ENCODE data around the gene OBSL1.

The OBSL1 gene

GRCh38 chr2:219523031-219523671, 48.2 kb downstream of the OBSL1 start:
- Histone ChIP-seq H3K27ac (ENCODE audit: low read length) (no peak overlapping the region), H3K9me3 (ENCODE audit: insufficient read depth, low read depth, low read length) (no peaks in the 10 kb centered on the region), H3K9ac (ENCODE audit: low read depth, low read length) (peak overlapping the region; percentile 63; the same call in 1 of the 2 replicates), H3K27me3 (ENCODE audit: insufficient read depth, low read length) (peaks cover 53% of the 10 kb centered on the region), H3K4me1 (ENCODE audit: insufficient read depth, low read length) (peaks cover 16% of the 10 kb centered on the region; the same call in 1 of the 2 replicates), H3K36me3 (ENCODE audit: insufficient read depth, low read depth, low read length) (no peaks in the 10 kb centered on the region), H3K4me3 (ENCODE audit: low read length) (peak overlapping the region; percentile 67)

GRCh38 chr2:219522111-219523030, 49.0 kb downstream of the OBSL1 start:
- peak overlapping the region; percentile 67; the same call in 1 of the 2 replicates for H3K4me3 ChIP-seq (ENCODE audit: low read length)
- no peak overlapping the region for H3K27ac ChIP-seq (ENCODE audit: low read length)
- peaks cover 16% of the 10 kb centered on the region; the same call in 1 of the 2 replicates for H3K4me1 ChIP-seq (ENCODE audit: insufficient read depth, low read length)
- H3K9me3 ChIP-seq (ENCODE audit: insufficient read depth, low read depth, low read length), result no peaks in the 10 kb centered on the region
- H3K9ac ChIP-seq (ENCODE audit: low read depth, low read length), result peak overlapping the region; percentile 63; the same call in 1 of the 2 replicates
- no peaks in the 10 kb centered on the region for H3K36me3 ChIP-seq (ENCODE audit: insufficient read depth, low read depth, low read length)
- peaks cover 54% of the 10 kb centered on the region for H3K27me3 ChIP-seq (ENCODE audit: insufficient read depth, low read length)

- Histone ChIP-seq H3K27me3 (ENCODE audit: insufficient read depth, low read length) (peaks cover 56% of the 10 kb centered on the region), H3K4me3 (ENCODE audit: low read length) (peak overlapping the region; percentile 8; the same call in 1 of the 2 replicates), H3K9ac (ENCODE audit: low read depth, low read length) (no peak overlapping the region; the same call in 1 of the 2 replicates), H3K36me3 (ENCODE audit: insufficient read depth, low read depth, low read length) (no peaks in the 10 kb centered on the region), H3K9me3 (ENCODE audit: insufficient read depth, low read depth, low read length) (no peaks in the 10 kb centered on the region), H3K27ac (ENCODE audit: low read length) (no peak overlapping the region), H3K4me1 (ENCODE audit: insufficient read depth, low read length) (peaks cover 16% of the 10 kb centered on the region; the same call in 1 of the 2 replicates)
Observed at GRCh38 chr2:219521066-219521880, 50.1 kb downstream of the OBSL1 start.

GRCh38 chr2:219520079-219520478, 51.3 kb downstream of the OBSL1 start:
- Histone ChIP-seq H3K27ac (ENCODE audit: low read length) (no peak overlapping the region), H3K27me3 (ENCODE audit: insufficient read depth, low read length) (peaks cover 58% of the 10 kb centered on the region), H3K36me3 (ENCODE audit: insufficient read depth, low read depth, low read length) (no peaks in the 10 kb centered on the region), H3K9me3 (ENCODE audit: insufficient read depth, low read depth, low read length) (no peaks in the 10 kb centered on the region), H3K9ac (ENCODE audit: low read depth, low read length) (no peak overlapping the region), H3K4me1 (ENCODE audit: insufficient read depth, low read length) (peaks cover 12% of the 10 kb centered on the region; the same call in 1 of the 2 replicates), H3K4me3 (ENCODE audit: low read length) (no peak overlapping the region)

- Histone ChIP-seq H3K27me3 (ENCODE audit: insufficient read depth, low read length) (peaks cover 58% of the 10 kb centered on the region), H3K4me3 (ENCODE audit: low read length) (no peak overlapping the region), H3K4me1 (ENCODE audit: insufficient read depth, low read length) (peaks cover 12% of the 10 kb centered on the region; the same call in 1 of the 2 replicates), H3K36me3 (ENCODE audit: insufficient read depth, low read depth, low read length) (no peaks in the 10 kb centered on the region), H3K9ac (ENCODE audit: low read depth, low read length) (no peak overlapping the region), H3K27ac (ENCODE audit: low read length) (no peak overlapping the region), H3K9me3 (ENCODE audit: insufficient read depth, low read depth, low read length) (no peaks in the 10 kb centered on the region)
Observed at GRCh38 chr2:219519526-219519916, 51.8 kb downstream of the OBSL1 start.

GRCh38 chr2:219517954-219518778, 53.2 kb downstream of the OBSL1 start:
- peaks cover 9% of the 10 kb centered on the region; the same call in 1 of the 2 replicates for H3K4me1 ChIP-seq (ENCODE audit: insufficient read depth, low read length)

GRCh38 chr2:219516888-219517287, 54.5 kb downstream of the OBSL1 start:
- no peak overlapping the region for H3K9ac ChIP-seq (ENCODE audit: low read depth, low read length)
- H3K36me3 ChIP-seq (ENCODE audit: insufficient read depth, low read depth, low read length), result no peaks in the 10 kb centered on the region
- no peak overlapping the region for H3K27ac ChIP-seq (ENCODE audit: low read length)
- H3K4me3 ChIP-seq (ENCODE audit: low read length), result no peak overlapping the region
- no peaks in the 10 kb centered on the region for H3K9me3 ChIP-seq (ENCODE audit: insufficient read depth, low read depth, low read length)
- peaks cover 67% of the 10 kb centered on the region for H3K27me3 ChIP-seq (ENCODE audit: insufficient read depth, low read length)
- H3K4me1 ChIP-seq (ENCODE audit: insufficient read depth, low read length), result peaks cover 10% of the 10 kb centered on the region; the same call in 1 of the 2 replicates

More at GRCh38 chr2:219517954-219518778, 53.2 kb downstream of the OBSL1 start:
- peaks cover 58% of the 10 kb centered on the region for H3K27me3 ChIP-seq (ENCODE audit: insufficient read depth, low read length)
- H3K9me3 ChIP-seq (ENCODE audit: insufficient read depth, low read depth, low read length), result no peaks in the 10 kb centered on the region
- H3K27ac ChIP-seq (ENCODE audit: low read length), result no peak overlapping the region
- H3K36me3 ChIP-seq (ENCODE audit: insufficient read depth, low read depth, low read length), result no peaks in the 10 kb centered on the region
- no peak overlapping the region for H3K4me3 ChIP-seq (ENCODE audit: low read length)
- H3K9ac ChIP-seq (ENCODE audit: low read depth, low read length), result no peak overlapping the region

GRCh38 chr2:219515874-219516629, 55.3 kb downstream of the OBSL1 start:
- Histone ChIP-seq H3K9me3 (ENCODE audit: insufficient read depth, low read depth, low read length) (no peaks in the 10 kb centered on the region), H3K4me3 (ENCODE audit: low read length) (no peak overlapping the region), H3K36me3 (ENCODE audit: insufficient read depth, low read depth, low read length) (no peaks in the 10 kb centered on the region), H3K4me1 (ENCODE audit: insufficient read depth, low read length) (peaks cover 8% of the 10 kb centered on the region; the same call in 1 of the 2 replicates), H3K27ac (ENCODE audit: low read length) (no peak overlapping the region), H3K27me3 (ENCODE audit: insufficient read depth, low read length) (peaks cover 76% of the 10 kb centered on the region), H3K9ac (ENCODE audit: low read depth, low read length) (no peak overlapping the region)

- Histone ChIP-seq H3K27me3 (ENCODE audit: insufficient read depth, low read length) (peaks cover 84% of the 10 kb centered on the region), H3K9ac (ENCODE audit: low read depth, low read length) (no peak overlapping the region), H3K36me3 (ENCODE audit: insufficient read depth, low read depth, low read length) (no peaks in the 10 kb centered on the region), H3K4me3 (ENCODE audit: low read length) (no peak overlapping the region), H3K27ac (ENCODE audit: low read length) (no peak overlapping the region), H3K4me1 (ENCODE audit: insufficient read depth, low read length) (peaks cover 13% of the 10 kb centered on the region; the same call in 1 of the 2 replicates), H3K9me3 (ENCODE audit: insufficient read depth, low read depth, low read length) (no peaks in the 10 kb centered on the region)
Observed at GRCh38 chr2:219514836-219515235, 56.5 kb downstream of the OBSL1 start.

GRCh38 chr2:219514196-219514761, 57.1 kb downstream of the OBSL1 start, which contains the start of gene ASIC4:
ASIC4 (plus strand) TSS chr2:219514482; CDS start chr2:219514725, 243 bp downstream.
- H3K4me3 ChIP-seq (ENCODE audit: low read length), result peak within 1 kb of the TSS; percentile 29; the same call in 1 of the 2 replicates
- peaks cover 15% of the 10 kb centered on the region; the same call in 1 of the 2 replicates for H3K4me1 ChIP-seq (ENCODE audit: insufficient read depth, low read length)
- no peaks in the 10 kb centered on the region for H3K36me3 ChIP-seq (ENCODE audit: insufficient read depth, low read depth, low read length)
- no peaks in the 10 kb centered on the region for H3K9me3 ChIP-seq (ENCODE audit: insufficient read depth, low read depth, low read length)
- H3K9ac ChIP-seq (ENCODE audit: low read depth, low read length), result no peak within 1 kb of the TSS; the same call in 1 of the 2 replicates
- H3K27ac ChIP-seq (ENCODE audit: low read length), result no peak within 1 kb of the TSS
- H3K27me3 ChIP-seq (ENCODE audit: insufficient read depth, low read length), result peaks cover 88% of the 10 kb centered on the region
